ENCODE results near the gene RTP3. TPM values are rescaled to one million over a fixed set of nuclear protein-coding genes. Genes with fewer than 3 reads are reported as not detected.

RTP3 gene
- polyA plus RNA-seq, 1 of the 3 experiments (the other 2 are of a cell fraction): not detected

DNA sequence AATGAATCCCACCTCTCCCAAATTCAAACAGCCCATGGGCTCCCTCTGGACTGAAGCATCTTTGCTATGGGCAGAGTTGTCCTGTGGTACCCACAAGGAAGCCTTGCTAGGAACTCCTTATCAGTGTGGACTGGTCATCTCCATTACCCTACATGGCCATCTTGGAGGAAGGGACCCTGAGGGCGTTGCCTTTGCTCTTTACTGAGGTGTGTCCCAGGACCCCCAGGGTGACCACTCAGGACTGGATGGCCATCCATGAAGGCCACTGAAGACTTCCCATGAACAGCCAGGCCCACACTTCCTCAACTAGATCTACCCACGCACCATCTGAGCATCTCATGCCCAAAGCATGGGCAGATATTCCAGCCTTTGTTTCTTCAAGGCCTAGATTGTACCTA lies 20.0 kb downstream of the RTP3 start:
- no peak overlapping the region for H3K4me2 ChIP-seq
- ChIA-PET POLR2A (no interaction called here), CTCF (interaction anchor here (1.7 kb wide), 1 partner anchor 29 kb away, joined by 7 read pairs; no protein-coding TSS in a partner anchor)
- H3K9me3 ChIP-seq: no peaks in the 10 kb centered on the region
- H3K36me3 ChIP-seq (replicated peaks in 1 of 2; ENCODE audit: control insufficient read depth in 1 of 2, insufficient read depth in 2 of 2, low read length in 1 of 2): no peaks in the 10 kb centered on the region
- 43% methylated on average over 1 of the region's 2 CpGs for WGBS (ENCODE audit: low lambda C conversion rate)
- no peak overlapping the region for H3K27ac ChIP-seq (ENCODE audit: low read depth in 2 of 2, low read length in 1 of 2)
- H3K9ac ChIP-seq: no peak overlapping the region
- H3F3A ChIP-seq (replicated peaks; ENCODE audit: insufficient read depth): no peaks in the 10 kb centered on the region
- no peaks in the 10 kb centered on the region for H3K4me1 ChIP-seq (ENCODE audit: control insufficient read depth in 1 of 2, insufficient read depth in 2 of 2, low read depth in 1 of 2, low read length in 1 of 2)
- no peaks in the 10 kb centered on the region for H3K79me2 ChIP-seq (ENCODE audit: insufficient read depth)
- no peaks in the 10 kb centered on the region for H3K9me2 ChIP-seq
- H2AFZ ChIP-seq (ENCODE audit: low read depth): no peak overlapping the region
- DNase-seq: no peak
- no peak overlapping the region for H3K4me3 ChIP-seq (ENCODE audit: low read depth in 2 of 2, low read length in 1 of 2)
- TF ChIP-seq, protein P1, sequence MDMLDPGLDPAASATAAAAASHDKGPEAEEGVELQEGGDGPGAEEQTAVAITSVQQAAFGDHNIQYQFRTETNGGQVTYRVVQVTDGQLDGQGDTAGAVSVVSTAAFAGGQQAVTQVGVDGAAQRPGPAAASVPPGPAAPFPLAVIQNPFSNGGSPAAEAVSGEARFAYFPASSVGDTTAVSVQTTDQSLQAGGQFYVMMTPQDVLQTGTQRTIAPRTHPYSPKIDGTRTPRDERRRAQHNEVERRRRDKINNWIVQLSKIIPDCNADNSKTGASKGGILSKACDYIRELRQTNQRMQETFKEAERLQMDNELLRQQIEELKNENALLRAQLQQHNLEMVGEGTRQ (IDR thresholded peaks at IDR 0.05; ENCODE audit: borderline replicate concordance, low read depth, low read length): no peak
- TF ChIP-seq RAD21 (IDR thresholded peaks at IDR 0.05; ENCODE audit: low read length) (no peak), JUND (IDR thresholded peaks at IDR 0.05) (no peak)
- no peaks in the 10 kb centered on the region for H4K20me1 ChIP-seq (ENCODE audit: insufficient read depth)
- H3K27me3 ChIP-seq (ENCODE audit: insufficient read depth): no peaks in the 10 kb centered on the region

DNA sequence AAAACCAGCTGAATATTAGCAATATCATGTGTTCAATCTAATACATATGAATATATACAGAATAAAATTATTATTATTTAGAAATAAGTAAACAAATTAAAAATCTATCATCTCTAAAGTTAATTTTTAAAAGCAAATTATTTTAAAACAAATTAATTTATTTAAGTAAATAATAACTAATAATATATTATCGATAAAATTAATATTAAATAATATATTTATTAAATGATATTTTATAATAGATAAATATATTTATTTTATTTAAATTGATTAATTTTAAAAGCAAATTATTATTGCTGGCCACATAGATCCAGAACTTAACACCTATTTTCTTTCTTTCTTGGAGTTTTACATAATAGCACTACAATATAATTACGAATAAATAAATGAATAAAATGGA lies 22.2 kb downstream of the RTP3 start:
- no peak overlapping the region for H3K4me3 ChIP-seq (ENCODE audit: low read depth in 2 of 2, low read length in 1 of 2)
- TF ChIP-seq, protein P2, sequence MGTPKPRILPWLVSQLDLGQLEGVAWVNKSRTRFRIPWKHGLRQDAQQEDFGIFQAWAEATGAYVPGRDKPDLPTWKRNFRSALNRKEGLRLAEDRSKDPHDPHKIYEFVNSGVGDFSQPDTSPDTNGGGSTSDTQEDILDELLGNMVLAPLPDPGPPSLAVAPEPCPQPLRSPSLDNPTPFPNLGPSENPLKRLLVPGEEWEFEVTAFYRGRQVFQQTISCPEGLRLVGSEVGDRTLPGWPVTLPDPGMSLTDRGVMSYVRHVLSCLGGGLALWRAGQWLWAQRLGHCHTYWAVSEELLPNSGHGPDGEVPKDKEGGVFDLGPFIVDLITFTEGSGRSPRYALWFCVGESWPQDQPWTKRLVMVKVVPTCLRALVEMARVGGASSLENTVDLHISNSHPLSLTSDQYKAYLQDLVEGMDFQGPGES (IDR thresholded peaks at IDR 0.05; ENCODE audit: low read depth, low read length): no peak
- TF ChIP-seq YY1 (IDR thresholded peaks at IDR 0.05; ENCODE audit: low read depth) (no peak), RCOR1 (IDR thresholded peaks at IDR 0.05; ENCODE audit: low read length) (no peak), GATA2 (CRISPR knock-in tag; IDR thresholded peaks at IDR 0.05) (no peak), TAF1 (IDR thresholded peaks at IDR 0.05; ENCODE audit: borderline replicate concordance, low read depth, low read length) (no peak), POLR2AphosphoS5 (IDR thresholded peaks at IDR 0.05; ENCODE audit: low read depth, low read length) (no peak), TEAD4 (IDR thresholded peaks at IDR 0.05; ENCODE audit: borderline replicate concordance, insufficient read depth) (no peak), FOSL2 (IDR thresholded peaks at IDR 0.05; ENCODE audit: borderline replicate concordance, low read depth) (no peak), NRF1 (IDR thresholded peaks at IDR 0.05; ENCODE audit: low read depth, low read length) (no peak), CHD2 (IDR thresholded peaks at IDR 0.05; ENCODE audit: low read length, partially characterized antibody) (no peak), RAD21 (IDR thresholded peaks at IDR 0.05; ENCODE audit: low read length) (no peak), JUND (IDR thresholded peaks at IDR 0.05) (no peak), ELF1 (IDR thresholded peaks at IDR 0.05) (no peak)
- TF ChIP-seq, protein P3, sequence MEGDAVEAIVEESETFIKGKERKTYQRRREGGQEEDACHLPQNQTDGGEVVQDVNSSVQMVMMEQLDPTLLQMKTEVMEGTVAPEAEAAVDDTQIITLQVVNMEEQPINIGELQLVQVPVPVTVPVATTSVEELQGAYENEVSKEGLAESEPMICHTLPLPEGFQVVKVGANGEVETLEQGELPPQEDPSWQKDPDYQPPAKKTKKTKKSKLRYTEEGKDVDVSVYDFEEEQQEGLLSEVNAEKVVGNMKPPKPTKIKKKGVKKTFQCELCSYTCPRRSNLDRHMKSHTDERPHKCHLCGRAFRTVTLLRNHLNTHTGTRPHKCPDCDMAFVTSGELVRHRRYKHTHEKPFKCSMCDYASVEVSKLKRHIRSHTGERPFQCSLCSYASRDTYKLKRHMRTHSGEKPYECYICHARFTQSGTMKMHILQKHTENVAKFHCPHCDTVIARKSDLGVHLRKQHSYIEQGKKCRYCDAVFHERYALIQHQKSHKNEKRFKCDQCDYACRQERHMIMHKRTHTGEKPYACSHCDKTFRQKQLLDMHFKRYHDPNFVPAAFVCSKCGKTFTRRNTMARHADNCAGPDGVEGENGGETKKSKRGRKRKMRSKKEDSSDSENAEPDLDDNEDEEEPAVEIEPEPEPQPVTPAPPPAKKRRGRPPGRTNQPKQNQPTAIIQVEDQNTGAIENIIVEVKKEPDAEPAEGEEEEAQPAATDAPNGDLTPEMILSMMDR (IDR thresholded peaks at IDR 0.05): no peak
- TF ChIP-seq, protein P4, sequence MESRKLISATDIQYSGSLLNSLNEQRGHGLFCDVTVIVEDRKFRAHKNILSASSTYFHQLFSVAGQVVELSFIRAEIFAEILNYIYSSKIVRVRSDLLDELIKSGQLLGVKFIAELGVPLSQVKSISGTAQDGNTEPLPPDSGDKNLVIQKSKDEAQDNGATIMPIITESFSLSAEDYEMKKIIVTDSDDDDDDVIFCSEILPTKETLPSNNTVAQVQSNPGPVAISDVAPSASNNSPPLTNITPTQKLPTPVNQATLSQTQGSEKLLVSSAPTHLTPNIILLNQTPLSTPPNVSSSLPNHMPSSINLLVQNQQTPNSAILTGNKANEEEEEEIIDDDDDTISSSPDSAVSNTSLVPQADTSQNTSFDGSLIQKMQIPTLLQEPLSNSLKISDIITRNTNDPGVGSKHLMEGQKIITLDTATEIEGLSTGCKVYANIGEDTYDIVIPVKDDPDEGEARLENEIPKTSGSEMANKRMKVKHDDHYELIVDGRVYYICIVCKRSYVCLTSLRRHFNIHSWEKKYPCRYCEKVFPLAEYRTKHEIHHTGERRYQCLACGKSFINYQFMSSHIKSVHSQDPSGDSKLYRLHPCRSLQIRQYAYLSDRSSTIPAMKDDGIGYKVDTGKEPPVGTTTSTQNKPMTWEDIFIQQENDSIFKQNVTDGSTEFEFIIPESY (IDR thresholded peaks at IDR 0.05; ENCODE audit: borderline replicate concordance, low read depth): no peak
- TF ChIP-seq, protein P5, sequence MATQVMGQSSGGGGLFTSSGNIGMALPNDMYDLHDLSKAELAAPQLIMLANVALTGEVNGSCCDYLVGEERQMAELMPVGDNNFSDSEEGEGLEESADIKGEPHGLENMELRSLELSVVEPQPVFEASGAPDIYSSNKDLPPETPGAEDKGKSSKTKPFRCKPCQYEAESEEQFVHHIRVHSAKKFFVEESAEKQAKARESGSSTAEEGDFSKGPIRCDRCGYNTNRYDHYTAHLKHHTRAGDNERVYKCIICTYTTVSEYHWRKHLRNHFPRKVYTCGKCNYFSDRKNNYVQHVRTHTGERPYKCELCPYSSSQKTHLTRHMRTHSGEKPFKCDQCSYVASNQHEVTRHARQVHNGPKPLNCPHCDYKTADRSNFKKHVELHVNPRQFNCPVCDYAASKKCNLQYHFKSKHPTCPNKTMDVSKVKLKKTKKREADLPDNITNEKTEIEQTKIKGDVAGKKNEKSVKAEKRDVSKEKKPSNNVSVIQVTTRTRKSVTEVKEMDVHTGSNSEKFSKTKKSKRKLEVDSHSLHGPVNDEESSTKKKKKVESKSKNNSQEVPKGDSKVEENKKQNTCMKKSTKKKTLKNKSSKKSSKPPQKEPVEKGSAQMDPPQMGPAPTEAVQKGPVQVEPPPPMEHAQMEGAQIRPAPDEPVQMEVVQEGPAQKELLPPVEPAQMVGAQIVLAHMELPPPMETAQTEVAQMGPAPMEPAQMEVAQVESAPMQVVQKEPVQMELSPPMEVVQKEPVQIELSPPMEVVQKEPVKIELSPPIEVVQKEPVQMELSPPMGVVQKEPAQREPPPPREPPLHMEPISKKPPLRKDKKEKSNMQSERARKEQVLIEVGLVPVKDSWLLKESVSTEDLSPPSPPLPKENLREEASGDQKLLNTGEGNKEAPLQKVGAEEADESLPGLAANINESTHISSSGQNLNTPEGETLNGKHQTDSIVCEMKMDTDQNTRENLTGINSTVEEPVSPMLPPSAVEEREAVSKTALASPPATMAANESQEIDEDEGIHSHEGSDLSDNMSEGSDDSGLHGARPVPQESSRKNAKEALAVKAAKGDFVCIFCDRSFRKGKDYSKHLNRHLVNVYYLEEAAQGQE (IDR thresholded peaks at IDR 0.05; ENCODE audit: low read depth, low read length): no peak
- CTCF ChIA-PET: interaction anchor here (1.1 to 2.4 kb wide), 3 partner anchors 31 to 183 kb away, joined by 3 to 10 read pairs (median 3); no protein-coding TSS in a partner anchor
- no peak overlapping the region for H3K4me2 ChIP-seq
- no peaks in the 10 kb centered on the region for H4K20me1 ChIP-seq (ENCODE audit: insufficient read depth)
- no peak overlapping the region for H2AFZ ChIP-seq (ENCODE audit: low read depth)
- DNase-seq: no peak
- no peak overlapping the region for H3K9ac ChIP-seq
- H3K27me3 ChIP-seq (ENCODE audit: insufficient read depth): no peaks in the 10 kb centered on the region
- H3K9me3 ChIP-seq: no peaks in the 10 kb centered on the region
- POLR2A ChIA-PET: no interaction called here
- H3K79me2 ChIP-seq (ENCODE audit: insufficient read depth): no peaks in the 10 kb centered on the region
- no peaks in the 10 kb centered on the region for H3K36me3 ChIP-seq (replicated peaks in 1 of 2; ENCODE audit: control insufficient read depth in 1 of 2, insufficient read depth in 2 of 2, low read length in 1 of 2)
- no peaks in the 10 kb centered on the region for H3K9me2 ChIP-seq
- no peak overlapping the region for H3K27ac ChIP-seq (ENCODE audit: low read depth in 2 of 2, low read length in 1 of 2)
- H3K4me1 ChIP-seq (ENCODE audit: control insufficient read depth in 1 of 2, insufficient read depth in 2 of 2, low read depth in 1 of 2, low read length in 1 of 2): no peaks in the 10 kb centered on the region
- H3F3A ChIP-seq (replicated peaks; ENCODE audit: insufficient read depth): no peaks in the 10 kb centered on the region
- 79% methylated on average over 2 of the region's 2 CpGs for WGBS (ENCODE audit: low lambda C conversion rate)
